GM21528 (cell line): ENCODE data around the gene ESD.
"Not testable (repeated sequence)": the region's sequence is repeated elsewhere in the genome, so short reads cannot be mapped to it uniquely, and the experiment has no call there.

ENCODE experiments used
- ATAC-seq: cut with Tn5 transposase; IDR thresholded peaks from one replicate; pipeline ENCODE4 v1.9.1; 2021; ENCODE audit warnings: mild to moderate bottlenecking, moderate library complexity; ENCODE audit not compliant: unreplicated experiment, low FRiP score

The ESD gene

DNA sequence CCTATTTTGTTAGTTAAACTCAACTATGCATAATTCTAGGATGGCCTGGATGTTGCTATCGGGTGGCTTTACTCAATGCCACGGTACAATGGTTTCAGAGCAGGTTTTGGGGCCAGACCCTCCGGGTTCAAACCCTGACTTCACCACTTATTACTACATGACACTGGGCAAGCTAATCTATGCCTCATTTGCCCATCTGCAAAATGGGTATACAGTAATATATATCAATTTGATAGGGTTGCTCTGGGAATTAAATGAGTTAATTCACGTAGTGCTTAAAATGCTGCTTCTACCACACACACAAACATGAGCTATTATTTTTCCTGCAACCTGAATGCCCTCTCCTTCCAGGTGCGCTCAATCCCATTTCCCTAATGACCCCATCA lies 839 bp downstream of the ESD start:
- no peak for ATAC-seq

DNA sequence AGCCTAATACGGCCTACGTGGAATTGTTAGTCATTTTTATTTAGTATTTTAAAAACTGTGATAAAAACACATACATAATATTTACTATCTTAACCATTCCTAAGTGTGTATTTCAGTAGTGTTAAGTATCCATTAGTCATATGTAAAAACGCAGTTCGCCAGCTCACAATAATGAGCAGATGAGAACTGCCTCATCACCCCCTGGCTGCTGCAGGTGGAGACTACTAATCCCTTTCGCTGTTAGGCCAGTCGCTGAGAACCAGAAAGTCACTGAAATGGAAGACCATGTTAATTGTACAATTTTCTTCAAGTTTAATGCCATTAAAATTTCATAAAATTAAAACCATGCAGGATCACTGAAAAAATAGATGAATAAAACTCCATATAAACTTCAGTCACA lies 1.6 kb downstream of the ESD start:
- ATAC-seq = no peak

DNA sequence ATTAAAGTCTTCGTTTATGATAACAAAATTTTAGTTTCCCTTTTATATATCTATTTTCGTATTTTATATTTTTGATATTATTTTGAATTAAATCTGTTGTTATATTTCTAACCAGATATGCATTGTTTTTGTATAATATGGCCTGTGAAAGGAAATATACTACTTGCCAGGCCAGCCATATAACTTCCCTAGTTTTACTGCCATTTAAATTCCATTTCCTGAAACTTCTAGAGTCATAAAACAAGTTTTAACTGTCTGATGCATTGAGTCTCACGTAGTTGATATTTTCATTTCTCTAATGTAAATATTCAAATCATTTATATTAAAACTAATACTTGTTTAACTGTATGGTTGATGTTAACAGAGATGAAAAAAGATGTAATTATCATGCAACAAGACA lies 13.5 kb downstream of the ESD start:
- no peak for ATAC-seq

DNA sequence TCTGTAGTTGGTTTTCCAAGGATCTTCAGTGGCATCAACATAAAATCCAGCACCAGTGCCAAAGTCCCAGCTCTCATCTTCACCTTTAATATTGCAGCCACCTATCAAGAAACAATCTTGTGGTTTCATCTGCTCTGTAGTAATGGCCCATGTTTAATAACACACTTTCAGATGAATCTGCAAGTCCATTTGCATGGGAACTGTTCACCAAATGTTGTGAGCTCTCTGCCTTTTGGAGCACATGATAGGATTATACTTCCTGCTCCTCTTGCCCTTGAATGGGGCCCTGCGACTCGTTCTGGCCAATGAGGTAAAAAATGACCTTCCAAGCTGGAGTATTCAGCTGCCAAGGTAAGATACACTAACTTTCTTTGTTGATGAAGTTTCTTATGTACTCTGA lies 14.3 kb downstream of the ESD start:
- ATAC-seq = no peak

DNA sequence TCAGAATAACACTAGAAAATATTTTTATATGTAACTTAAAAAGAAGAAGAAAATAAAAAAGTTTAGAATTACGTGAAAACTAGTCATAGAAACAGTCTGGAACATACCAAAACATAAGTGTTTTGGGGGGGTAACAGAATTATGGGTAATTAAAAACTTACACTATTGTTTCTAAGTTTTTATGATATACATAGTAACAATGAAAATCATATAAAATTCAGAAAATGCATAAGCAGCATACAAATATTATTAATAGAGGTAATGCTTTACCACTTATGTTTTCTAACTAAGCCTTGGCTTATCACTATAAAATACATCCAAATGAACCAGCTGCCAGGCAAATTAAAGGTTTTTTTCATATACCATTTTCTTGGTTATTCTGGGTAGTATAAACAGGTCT lies 14.9 kb downstream of the ESD start:
- ATAC-seq = no peak

DNA sequence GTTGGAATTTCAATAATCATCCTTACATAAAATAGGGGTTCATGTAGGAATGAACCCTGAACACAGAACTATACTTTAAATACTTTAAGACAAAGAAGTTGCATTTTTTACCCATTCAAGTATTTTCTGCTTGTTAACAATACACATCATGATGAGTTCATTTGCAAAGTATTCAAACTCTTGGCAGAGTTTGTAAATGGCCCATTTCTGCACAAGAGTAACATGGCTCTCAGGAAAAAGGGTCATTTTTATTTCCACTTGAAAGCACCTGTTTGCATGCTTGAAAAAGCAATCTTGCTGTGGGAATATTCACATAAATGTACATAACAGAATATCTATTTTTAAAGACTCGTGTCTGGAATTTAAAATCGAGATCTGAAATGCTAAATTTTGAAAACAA lies 18.1 kb downstream of the ESD start:
- ATAC-seq = no peak

DNA sequence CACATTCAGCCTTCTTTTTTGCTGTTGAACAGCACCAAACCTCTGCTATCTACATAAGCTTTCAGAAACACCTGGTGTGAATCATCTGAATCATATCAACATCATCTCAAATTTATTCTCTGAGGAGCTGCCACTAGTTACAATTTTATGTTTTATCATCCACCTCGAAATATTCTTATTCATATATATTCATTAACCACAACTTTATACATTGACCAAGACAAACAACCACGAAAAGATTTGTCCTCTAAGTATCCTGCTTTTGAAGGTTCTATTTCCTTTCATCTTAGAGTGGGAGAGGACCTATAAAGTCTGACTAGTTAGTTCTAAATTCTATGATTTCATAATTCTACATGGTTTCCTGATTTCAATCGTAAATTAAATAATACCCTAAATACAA lies 18.9 kb downstream of the ESD start:
- no peak for ATAC-seq

DNA sequence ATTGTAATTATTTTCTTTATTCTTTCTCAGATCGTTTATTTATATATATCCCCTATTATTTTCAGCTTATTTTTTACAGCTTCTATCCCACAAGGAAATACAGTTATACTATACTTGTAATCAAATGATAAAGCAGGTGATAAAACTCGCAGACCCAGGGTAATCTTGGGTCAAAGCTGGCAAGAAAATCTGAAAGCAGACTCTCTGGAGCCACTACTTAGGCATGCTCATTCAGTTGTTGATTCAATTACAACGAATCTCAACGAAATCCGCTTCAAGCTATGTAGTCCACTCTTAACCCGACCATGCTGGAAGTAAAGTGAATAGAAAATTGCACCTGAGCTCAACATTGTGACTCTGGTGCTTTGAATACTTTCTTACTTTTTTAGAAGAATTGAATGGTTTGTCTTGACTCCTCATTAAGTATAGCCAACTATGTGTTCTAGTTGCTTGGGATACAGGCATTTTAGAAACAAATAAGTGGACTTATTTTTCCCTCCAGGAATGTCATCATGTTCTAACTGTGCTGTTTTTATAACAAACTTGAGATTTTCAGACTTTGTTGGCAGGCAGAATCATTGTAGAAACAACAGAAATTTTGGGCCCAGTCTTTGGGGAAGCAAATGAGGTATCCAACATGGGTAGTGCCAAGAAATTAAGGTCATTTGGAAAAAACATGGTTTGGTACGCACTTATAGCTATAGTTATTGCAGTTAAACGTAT lies 21.4 kb downstream of the ESD start:
- no peak for ATAC-seq

DNA sequence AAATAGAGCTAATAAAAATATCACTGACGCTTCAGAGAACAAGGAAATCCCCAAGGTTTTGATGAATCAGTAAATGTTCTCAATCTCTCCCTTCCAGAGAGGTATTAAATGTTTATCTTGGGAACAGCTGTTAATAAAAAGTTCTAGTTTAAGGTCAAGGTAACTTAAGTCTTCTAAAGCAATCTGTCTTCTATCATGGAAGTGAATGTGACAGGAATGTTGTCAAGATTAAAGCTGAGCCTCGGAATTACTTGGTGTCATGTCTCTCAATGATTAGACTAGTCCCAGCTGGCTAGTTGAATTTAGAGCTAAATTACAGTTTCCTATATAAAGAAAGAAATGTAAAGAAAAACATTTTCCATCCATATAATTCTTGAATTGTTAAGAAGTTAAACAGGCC lies 23.4 kb downstream of the ESD start:
- ATAC-seq = no peak

DNA sequence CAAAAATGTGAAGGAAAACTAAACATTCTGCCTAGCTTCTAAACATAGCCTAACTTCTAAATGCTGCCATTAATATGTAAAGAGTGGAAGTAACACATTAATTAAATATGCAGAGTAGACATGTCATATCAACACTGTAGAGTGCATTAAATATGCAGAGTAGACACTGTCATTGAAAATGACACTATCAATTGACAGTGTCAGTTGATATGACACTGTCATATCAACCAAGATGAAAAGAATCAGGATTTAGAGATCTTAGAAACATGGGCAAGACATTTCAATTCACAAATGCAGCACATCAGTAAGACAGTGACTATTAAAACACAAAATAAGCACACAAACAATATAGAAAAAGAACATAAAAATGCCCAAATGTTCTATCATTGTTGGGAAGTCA lies 25.3 kb downstream of the ESD start:
- ATAC-seq = no peak

DNA sequence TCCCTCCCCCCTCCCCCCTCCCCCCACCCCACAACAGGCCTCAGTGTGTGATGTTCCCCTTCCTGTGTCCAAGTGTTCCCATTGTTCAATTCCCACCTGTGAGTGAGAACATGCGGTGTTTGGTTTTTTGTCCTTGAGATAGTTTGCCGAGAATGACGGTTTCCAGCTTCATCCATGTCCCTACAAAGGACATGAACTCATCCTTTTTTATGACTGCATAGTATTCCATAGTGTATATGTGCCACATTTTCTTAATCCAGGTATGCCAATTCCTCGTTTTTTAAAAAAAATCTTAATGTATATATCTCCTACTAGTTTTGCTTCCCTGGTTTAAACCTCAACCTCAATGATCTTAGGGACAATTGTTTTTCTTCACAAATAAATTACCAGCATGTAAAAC lies 27.0 kb downstream of the ESD start:
- ATAC-seq = not testable (repeated sequence)

DNA sequence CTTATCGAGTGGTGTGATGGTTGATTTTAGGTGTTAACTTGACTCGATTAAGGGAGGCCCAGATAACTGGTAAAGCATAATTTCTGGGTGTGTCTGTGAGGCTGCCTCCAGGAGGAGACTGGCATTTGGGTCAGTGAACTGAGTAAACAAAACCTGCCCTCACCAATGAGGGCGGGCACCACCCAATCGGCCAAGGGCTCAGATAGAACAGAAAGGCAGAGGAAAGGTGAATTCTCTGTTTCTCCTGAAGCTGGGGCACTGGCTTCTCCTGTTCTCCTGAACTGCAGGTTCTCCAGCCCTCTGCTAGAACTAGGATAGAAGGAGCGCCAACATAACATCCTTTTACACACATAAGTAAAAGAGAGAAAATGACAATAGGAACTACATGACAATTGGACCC lies 35.1 kb downstream of the ESD start:
- no peak for ATAC-seq

DNA sequence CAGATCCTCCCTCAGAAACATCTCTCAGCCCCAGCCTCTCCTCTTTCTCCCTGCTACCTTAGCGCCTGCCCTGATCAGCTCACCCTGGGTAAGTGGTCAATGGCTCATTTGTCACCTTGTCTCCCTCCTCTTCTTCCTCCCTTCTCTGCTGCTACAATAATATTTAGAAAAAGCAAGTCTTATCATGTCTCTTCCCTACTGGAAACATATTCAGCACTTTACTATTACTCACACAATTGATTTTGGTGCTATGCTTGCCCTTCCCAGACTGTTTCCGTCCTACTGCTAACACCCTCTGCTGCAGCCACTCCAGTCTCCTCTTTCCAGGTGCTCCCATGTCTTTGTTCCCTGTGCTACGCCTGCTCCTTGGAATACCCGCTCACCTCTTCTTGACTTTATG lies 35.8 kb downstream of the ESD start:
- ATAC-seq = no peak

DNA sequence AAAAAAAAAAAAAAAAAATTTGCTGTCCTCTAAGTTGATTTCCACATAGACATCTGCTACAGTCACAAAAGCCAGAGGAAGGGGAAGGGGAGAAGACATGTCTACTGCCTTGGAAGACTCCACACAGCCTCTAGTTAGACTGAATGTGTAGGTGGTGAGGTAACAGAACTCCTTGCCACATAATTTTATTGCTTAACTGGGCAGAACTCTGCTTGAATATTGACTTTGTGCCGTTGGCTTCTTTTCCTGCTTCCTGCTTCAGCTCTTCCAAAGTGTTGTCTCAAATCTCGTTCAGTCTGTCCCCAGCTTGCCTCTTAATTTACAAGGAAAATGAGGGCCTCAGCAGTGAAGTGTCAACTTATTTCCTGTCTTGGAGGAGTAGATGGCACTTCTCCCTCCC lies 37.1 kb downstream of the ESD start:
- no peak for ATAC-seq

DNA sequence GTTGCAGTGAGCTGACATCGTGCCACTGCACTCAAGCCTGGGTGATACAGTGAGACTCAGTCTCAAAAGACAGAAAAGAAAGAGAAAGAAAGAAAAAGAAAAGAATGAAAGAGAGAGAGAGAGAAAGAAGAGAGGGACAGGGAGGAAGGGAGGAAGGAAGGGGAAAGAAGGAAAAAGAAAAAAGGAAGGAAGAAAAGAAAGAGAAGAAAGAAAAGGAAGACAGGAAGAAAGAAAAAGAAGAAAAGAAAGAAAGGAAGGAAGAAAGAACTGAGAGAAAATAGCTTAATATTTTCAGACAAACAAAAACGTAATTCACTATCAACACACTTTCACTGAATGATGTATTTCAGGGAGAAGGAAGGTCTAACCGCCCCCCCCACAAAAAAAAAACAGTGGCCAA lies 39.3 kb downstream of the ESD start:
- ATAC-seq = no peak

DNA sequence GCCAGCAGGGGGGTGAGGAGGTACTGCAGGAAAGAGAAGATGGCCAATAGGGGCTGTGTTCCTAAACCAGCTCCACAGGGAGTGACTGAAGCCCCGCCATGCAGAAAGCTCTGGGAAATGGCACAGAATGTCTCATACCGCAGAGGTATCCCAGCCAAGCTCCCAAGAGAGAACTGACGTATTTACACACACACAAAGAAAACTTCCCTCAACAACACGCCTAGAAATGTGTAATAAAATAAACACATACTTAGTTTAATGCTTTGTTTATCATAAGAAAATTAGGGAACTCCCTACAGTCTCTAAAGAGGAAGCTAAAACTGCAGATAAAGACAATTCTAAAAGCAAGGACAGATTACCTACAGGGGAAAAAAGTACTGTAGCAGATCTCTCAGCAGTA lies 40.0 kb downstream of the ESD start:
- ATAC-seq = no peak

DNA sequence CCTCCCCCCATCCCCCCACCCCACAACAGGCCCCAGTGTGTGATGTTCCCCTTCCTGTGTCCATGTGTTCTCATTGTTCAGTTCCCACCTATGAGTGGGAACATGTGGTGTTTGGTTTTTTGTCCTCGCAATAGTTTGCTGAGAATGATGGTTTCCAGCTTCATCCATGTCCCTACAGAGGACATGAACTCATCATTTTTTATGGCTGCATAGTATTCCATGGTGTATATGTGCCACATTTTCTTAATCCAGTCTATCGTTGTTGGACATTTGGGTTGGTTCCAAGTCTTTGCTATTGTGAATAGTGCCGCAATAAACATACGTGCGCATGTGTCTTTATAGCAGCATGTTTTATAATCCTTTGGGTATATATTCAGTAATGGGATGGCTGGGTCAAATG lies 41.5 kb downstream of the ESD start:
- not testable (repeated sequence) for ATAC-seq

DNA sequence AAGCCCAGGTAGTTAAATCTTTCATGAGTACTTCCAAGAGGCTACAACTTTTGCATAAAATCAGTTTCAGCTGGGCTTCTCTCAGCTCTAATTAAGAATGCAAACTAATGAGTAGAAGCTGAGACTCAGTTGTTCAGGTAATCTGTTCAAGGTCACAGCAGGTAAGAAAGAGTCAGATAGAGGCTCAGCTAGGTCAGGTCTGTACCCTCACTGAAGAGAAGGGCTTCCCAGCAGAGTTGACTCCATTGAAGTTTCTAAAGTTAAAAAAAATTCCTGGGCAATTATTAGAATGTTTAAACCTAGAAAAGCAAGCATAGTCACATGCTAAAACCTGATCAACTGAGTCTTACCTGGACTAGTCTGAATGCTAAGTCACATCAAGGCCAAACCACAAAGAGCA lies 42.1 kb downstream of the ESD start:
- no peak for ATAC-seq

DNA sequence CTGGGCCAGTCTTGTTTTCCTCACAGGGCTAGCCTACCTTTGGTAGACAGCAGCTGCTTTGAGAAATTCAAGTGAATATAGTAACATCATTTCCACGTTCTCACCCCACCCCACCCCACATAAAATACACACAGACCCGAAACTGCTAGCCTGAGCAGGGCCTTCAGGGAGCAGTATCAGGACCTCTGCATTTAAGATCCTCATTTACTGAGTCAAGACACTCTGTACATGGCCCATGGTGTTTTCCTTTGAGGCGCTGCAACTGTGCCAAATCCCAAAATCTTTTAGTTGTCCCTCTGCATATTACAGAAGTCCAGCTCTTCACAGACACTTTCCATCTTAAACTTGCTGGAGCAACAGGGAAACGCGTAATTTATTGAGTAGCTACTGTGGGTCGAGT lies 43.0 kb downstream of the ESD start:
- ATAC-seq = no peak

DNA sequence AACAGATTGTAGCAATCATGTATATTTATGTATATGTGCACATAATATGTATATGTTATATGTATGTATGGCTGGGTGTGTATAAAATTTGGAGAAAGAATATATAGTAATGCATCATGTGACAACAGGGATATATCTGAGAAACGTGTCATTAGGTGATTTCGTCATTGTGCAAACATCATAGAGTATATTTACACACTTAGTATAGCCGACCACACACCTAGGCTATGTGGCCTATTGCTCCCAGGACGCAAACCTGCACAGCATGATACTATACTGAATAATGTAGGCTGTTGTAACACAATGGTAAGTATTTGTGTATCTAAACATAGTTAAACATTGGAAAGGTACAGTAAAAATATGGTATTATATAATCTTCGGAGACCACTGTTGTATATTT lies 43.8 kb downstream of the ESD start:
- ATAC-seq = no peak

DNA sequence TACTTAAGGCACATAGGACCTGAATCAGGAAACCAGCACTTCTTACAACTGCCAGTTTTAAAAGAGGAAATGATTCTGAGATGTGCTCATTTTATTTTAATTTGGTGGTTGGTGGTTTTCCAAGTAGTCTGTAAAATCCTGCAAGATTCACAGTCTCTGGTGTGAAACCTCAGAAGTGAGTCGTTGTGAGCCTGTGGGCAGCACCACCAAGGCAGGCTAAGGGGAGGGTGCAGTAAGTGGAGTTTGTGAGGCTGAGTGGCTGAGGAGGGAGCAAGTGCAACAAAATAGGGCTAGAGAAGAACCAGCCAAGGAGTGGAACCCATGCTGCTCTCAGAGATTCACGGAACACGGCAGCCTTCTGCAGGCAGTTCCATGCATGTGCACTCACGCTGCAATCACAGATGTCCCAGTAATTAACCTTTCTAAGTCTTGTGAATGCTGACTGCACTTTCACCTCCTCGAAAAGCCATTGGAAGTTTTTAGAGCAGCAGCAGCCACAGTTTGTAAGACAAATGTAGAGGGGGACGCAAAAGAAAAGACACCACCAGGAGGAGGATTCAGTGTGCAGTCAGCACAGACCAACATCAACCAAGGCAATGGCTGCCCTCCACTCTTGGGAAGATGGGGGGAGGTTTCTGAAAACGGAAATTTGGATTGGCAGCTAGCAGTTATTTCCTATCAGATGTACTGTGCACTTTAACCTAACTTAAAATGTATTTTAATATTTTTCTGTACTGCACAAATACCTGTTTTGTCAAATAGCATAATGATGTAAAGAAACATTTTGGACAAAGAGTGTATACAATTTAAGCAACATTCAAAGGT lies 44.9 kb downstream of the ESD start:
- ATAC-seq = peak; percentile 83

DNA sequence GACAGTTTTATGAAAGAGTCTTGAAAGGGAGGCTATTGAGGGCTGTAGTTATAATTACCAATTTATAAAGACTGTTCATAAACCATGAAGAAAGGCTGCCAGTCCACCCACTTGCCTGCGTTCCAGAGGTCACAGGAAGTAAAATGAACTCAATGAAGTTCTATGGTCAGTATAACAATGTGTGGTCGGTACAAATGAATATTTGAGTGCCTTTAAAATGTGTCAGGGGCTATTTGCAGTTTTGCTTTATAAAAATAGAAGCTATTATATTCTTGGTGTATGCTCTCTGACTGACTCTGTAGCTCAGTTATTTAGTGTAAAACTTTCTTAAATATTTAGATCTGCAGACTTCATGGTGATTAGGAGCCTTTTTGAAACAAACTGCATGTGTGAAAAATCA lies 47.0 kb downstream of the ESD start:
- no peak for ATAC-seq
